A549 (cell line): ENCODE measurements around the gene NFATC2.

Experiments
- CBX2 ChIP-seq: fragments of 200-600 bp; sonication (generic); IDR thresholded peaks from 2 replicates; pipeline ENCODE4 v1.6.1; 2016; ENCODE audit warnings: low read depth, mild to moderate bottlenecking, borderline replicate concordance
- CHD2 ChIP-seq: fragments of 150-350 bp; IDR thresholded peaks from 2 replicates; pipeline ENCODE4 v1.6.1; 2014; ENCODE audit warnings: low read length; ENCODE audit not compliant: partially characterized antibody
- EHF ChIP-seq: fragments of 250-450 bp; sonication (Bioruptor Pico); IDR thresholded peaks from 2 replicates; pipeline ENCODE4 v1.5.0; 2020; ENCODE audit warnings: mild to moderate bottlenecking
- NFE2L2 ChIP-seq: fragments of 150-350 bp; conservative IDR thresholded peaks from 2 replicates; pipeline ENCODE4 v1.6.1; 2014; ENCODE audit warnings: low read length
- POLR2A ChIP-seq: IDR thresholded peaks from 2 replicates; pipeline ENCODE4 v1.6.1; 2012; ENCODE audit warnings: mild to moderate bottlenecking, low read length
- RAD21 ChIP-seq, 2 experiments: fragments of >200 bp in 1 of 2; sonication (Bioruptor Twin) in 1 of 2; formaldehyde crosslinking in 1 of 2; IDR thresholded peaks in 1 of 2; conservative IDR thresholded peaks in 1 of 2; 2 replicates in 1 of 2; 3 replicates in 1 of 2; pipeline ENCODE4 v1.6.1; 2012 to 2018; ENCODE audit warnings: inconsistent platforms in 1 of 2
- RFX5 ChIP-seq: fragments of 450-650 bp; IDR thresholded peaks from 2 replicates; pipeline ENCODE4 v1.7.1; 2014; ENCODE audit warnings: antibody characterized with exemption, mild to moderate bottlenecking, moderate library complexity
- ZSCAN20 ChIP-seq: fragments of 250-450 bp; sonication (Bioruptor Pico); IDR thresholded peaks from 2 replicates; pipeline ENCODE4 v1.8.0; 2022; ENCODE audit warnings: mild to moderate bottlenecking, moderate library complexity
- TF ChIP-seq, protein P1 (sequence below): fragments of >200 bp; sonication (Bioruptor Twin); formaldehyde crosslinking; IDR thresholded peaks from 3 replicates; pipeline ENCODE4 v1.5.1; 2016

DNA sequence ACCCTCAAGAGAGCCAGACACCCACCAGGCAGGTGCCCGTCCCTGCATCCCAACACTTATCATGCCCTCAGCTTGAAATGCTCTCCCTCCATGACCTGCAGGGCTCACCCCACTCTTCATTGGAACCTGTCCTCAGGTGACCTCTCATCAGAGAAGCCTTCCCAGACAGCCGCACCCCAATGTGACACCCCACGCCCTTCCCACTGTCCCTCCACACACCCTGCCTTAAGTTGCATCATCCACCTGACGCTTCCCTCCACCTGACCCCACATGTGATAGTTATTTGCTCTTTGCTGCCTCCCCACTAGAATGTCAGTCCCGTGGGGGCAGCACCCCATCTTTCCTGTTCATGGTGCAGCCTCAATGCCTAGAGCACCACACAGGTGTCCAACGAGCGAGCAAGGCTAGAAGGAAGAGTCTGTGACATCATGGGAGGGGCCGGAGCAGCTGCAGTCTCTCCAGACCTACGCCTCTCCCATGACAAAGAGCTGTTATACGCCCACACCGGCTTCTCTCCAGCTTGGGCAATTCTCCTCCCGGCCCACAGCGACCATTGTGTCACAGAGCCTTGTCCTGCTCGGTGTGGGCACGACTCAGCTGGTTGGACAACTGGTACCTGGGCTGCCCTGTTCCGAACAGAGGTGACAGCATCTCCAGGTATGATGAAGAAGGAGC is 58.2 kb downstream of the NFATC2 start:
- TF ChIP-seq EHF (CRISPR knock-in tag), result no peak
- TF ChIP-seq, protein P1, sequence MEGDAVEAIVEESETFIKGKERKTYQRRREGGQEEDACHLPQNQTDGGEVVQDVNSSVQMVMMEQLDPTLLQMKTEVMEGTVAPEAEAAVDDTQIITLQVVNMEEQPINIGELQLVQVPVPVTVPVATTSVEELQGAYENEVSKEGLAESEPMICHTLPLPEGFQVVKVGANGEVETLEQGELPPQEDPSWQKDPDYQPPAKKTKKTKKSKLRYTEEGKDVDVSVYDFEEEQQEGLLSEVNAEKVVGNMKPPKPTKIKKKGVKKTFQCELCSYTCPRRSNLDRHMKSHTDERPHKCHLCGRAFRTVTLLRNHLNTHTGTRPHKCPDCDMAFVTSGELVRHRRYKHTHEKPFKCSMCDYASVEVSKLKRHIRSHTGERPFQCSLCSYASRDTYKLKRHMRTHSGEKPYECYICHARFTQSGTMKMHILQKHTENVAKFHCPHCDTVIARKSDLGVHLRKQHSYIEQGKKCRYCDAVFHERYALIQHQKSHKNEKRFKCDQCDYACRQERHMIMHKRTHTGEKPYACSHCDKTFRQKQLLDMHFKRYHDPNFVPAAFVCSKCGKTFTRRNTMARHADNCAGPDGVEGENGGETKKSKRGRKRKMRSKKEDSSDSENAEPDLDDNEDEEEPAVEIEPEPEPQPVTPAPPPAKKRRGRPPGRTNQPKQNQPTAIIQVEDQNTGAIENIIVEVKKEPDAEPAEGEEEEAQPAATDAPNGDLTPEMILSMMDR, result no peak
- no peak for TF ChIP-seq ZSCAN20
- no peak for TF ChIP-seq CHD2
- TF ChIP-seq POLR2A, result no peak
- no peak for TF ChIP-seq NFE2L2
- TF ChIP-seq CBX2, result no peak
- no peak for TF ChIP-seq RFX5
- no peak for TF ChIP-seq RAD21 (conservative IDR thresholded peaks at IDR 0.05 in 1 of 2, IDR thresholded peaks at IDR 0.05 in 1 of 2)
